Panc1 (cell line): ENCODE measurements around the gene DBF4B. TPM values are rescaled to one million over a fixed set of nuclear protein-coding genes. Genes with fewer than 3 reads are reported as not detected.
A peak's percentile ranks its signal among the peaks of the same experiment; 100 is the strongest.

Experiments
- ATAC-seq: fragments of 200-7000 bp; cut with Tn5 transposase; 2 replicates; pipeline ENCODE4 v1.9.1; 2020; ENCODE audit warnings: mild to moderate bottlenecking, moderate library complexity
- BruUV-seq: library from RNA; stranded (reverse); fragments of 400-500 nt; replicated peaks from 2 replicates; lab custom pipeline; 2021; lab: Mats Ljungman, UMichigan
- CTCF ChIA-PET: fragments of 300-600 bp; sonication (Branson Sonifier 250); formaldehyde crosslinking; loops from one replicate; lab custom pipeline; 2022; ENCODE audit warnings: antibody characterized with exemption; lab: Charles Lee
- POLR2A ChIA-PET: fragments of 300-600 bp; sonication (Branson Sonifier 250); formaldehyde crosslinking; loops from one replicate; lab custom pipeline; 2022; ENCODE audit warnings: antibody characterized with exemption; lab: Charles Lee
- DNase-seq: peaks from one replicate; pipeline ENCODE4 v3.0.0-alpha.2; 2010; ENCODE audit warnings: low read depth, low spot score
- H3K27ac ChIP-seq: 2 replicates; pipeline ENCODE4 v1.5.1; 2011; ENCODE audit warnings: mild to moderate bottlenecking, low read length, inconsistent platforms
- H3K27me3 ChIP-seq: fragments of 200-500 bp; sonication (Bioruptor generic); 2 replicates; pipeline ENCODE4 v1.6.0; 2014; ENCODE audit warnings: low read length, inconsistent platforms; ENCODE audit not compliant: control insufficient read depth, insufficient read depth
- H3K36me3 ChIP-seq: fragments of 200-500 bp; sonication (Bioruptor generic); 2 replicates; pipeline ENCODE4 v1.5.1; 2014; ENCODE audit warnings: inconsistent platforms, mild to moderate bottlenecking, low read length, moderate library complexity; ENCODE audit not compliant: control insufficient read depth, insufficient read depth
- H3K4me1 ChIP-seq: 2 replicates; pipeline ENCODE4 v1.5.1; 2011; ENCODE audit warnings: inconsistent platforms, mild to moderate bottlenecking, low read length, moderate library complexity; ENCODE audit not compliant: control insufficient read depth, insufficient read depth
- H3K4me3 ChIP-seq, 2 experiments: 2 replicates each; pipeline ENCODE4 v1.5.1; 2011 to 2012; ENCODE audit warnings: low read depth in 2 of 2, low read length in 2 of 2, mild to moderate bottlenecking in 2 of 2, inconsistent platforms in 1 of 2, moderate library complexity in 1 of 2
- H3K9me3 ChIP-seq: fragments of 200-500 bp; sonication (Bioruptor generic); 2 replicates; pipeline ENCODE4 v1.5.1; 2014; ENCODE audit warnings: low read depth, mild to moderate bottlenecking, inconsistent platforms, low read length, moderate library complexity; ENCODE audit not compliant: control insufficient read depth, insufficient read depth
- CTCF ChIP-seq: fragments of 450-650 bp; IDR thresholded peaks from 2 replicates; pipeline ENCODE4 v1.5.1; 2017; ENCODE audit warnings: mild to moderate bottlenecking
- POLR2AphosphoS5 ChIP-seq: IDR thresholded peaks from 2 replicates; pipeline ENCODE4 v1.6.1; 2012; ENCODE audit warnings: mild to moderate bottlenecking, low read depth, low read length, moderate library complexity
- REST ChIP-seq, 2 experiments: IDR thresholded peaks; 2 replicates each; pipeline ENCODE4 v1.6.1; 2011 to 2012; ENCODE audit warnings: low read depth in 2 of 2, control low read depth in 1 of 2, low read length in 1 of 2, mild to moderate bottlenecking in 1 of 2, moderate library complexity in 1 of 2; ENCODE audit not compliant: insufficient read depth in 1 of 2
- SIN3A ChIP-seq: IDR thresholded peaks from 2 replicates; pipeline ENCODE4 v1.6.1; 2012; ENCODE audit warnings: low read depth, mild to moderate bottlenecking, low read length, moderate library complexity, borderline replicate concordance; ENCODE audit not compliant: insufficient read depth
- TCF7L2 ChIP-seq: IDR thresholded peaks from 2 replicates; pipeline ENCODE4 v1.6.1; 2011; ENCODE audit warnings: mild to moderate bottlenecking, low read depth, low read length, inconsistent platforms
- in situ Hi-C: cut with HindIII; loops from 2 replicates; pipeline ENCODE4 v1.10.0; 2016; ENCODE audit warnings: low sequenced_read_pairs, low pct_unique_long_range_greater_than_20kb
- intact Hi-C: fragments of 100-400 bp; cut with micrococcal nuclease; formaldehyde crosslinking; loops from one replicate; pipeline ENCODE4 v1.10.0; 2022; ENCODE audit not compliant: unreplicated experiment
- total RNA-seq: library from RNA; stranded (reverse); gene quantifications from one replicate; pipeline ENCODE4 v1.2.1, GENCODE V29; 2021; ENCODE audit not compliant: unreplicated experiment

The DBF4B gene
- total RNA-seq, 1 experiment from 2014 or later: 24.0 TPM

GRCh38 chr17:44666006-44666405 lies 42.5 kb upstream of the DBF4B start:
- Histone ChIP-seq H3K27ac (no peak overlapping the region), H3K4me3 (no peak overlapping the region), H3K4me1 (no peaks in the 10 kb centered on the region), H3K36me3 (no peaks in the 10 kb centered on the region), H3K9me3 (no peaks in the 10 kb centered on the region), H3K27me3 (no peaks in the 10 kb centered on the region)
- CTCF ChIA-PET: no interaction called here
- no TSS peak for BruUV-seq
- in situ Hi-C loops: no loop called here
- TF ChIP-seq REST (IDR thresholded peaks at IDR 0.05; ENCODE audit: insufficient read depth in 1 of 2, low read depth in 2 of 2, low read length in 1 of 2): no peak
- TF ChIP-seq POLR2AphosphoS5: no peak
- no peak for TF ChIP-seq TCF7L2
- no peak for TF ChIP-seq SIN3A
- TF ChIP-seq CTCF: no peak
- POLR2A ChIA-PET: no interaction called here
- no peak for DNase-seq
- intact Hi-C loops: no loop called here
- ATAC-seq: no peak

DNA sequence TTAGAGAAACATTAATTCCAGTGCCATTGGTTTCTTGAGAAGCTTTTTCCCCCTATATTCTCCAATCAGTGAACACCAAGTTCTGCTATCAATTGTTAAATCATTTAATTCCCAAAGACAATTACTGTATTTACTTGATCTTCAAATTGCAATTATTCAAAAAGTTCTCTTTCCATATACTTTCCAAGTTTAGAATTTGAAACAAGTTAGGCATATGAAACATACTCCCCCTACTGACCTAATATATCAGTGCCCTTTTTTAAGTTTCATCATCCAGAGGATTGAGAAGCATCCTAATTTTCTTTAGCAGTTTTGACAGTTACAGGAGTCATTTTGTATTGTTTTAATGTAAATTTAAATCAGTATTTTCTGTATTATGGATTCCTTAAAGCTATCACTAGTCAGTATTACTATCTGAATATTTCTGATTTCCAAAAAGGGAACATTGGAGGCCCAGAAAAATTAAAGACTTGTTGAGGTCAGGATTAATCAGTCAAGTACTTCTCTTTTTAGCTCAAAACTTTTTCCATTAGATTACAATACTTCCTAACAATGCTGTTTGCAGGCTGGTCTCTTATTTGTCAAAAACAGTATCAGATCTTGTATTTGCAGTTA lies 35.9 kb upstream of the DBF4B start:
- Histone ChIP-seq H3K9me3 (no peaks in the 10 kb centered on the region), H3K4me3 (no peak overlapping the region), H3K36me3 (no peaks in the 10 kb centered on the region; the same call in 1 of the 2 replicates), H3K4me1 (no peaks in the 10 kb centered on the region; the same call in 1 of the 2 replicates), H3K27ac (peak overlapping the region; percentile 29; the same call in 1 of the 2 replicates), H3K27me3 (no peaks in the 10 kb centered on the region)
- ATAC-seq (no peak), DNase-seq (no peak)
- ChIA-PET POLR2A (no interaction called here), CTCF (interaction anchor here (0.7 kb wide), 1 partner anchor 243 kb away, joined by 6 read pairs; no protein-coding TSS in a partner anchor)
- TF ChIP-seq CTCF (peak; percentile 60; the same call in 1 of the 2 replicates), SIN3A (no peak)
- no TSS peak for BruUV-seq
- intact Hi-C loops (no loop called here), in situ Hi-C loops (no loop called here)
